Measurements from ENCODE around the gene TCERG1L. TPM values are rescaled to one million over a fixed set of nuclear protein-coding genes. Genes with fewer than 3 reads are reported as not detected.

TCERG1L gene
- polyA plus RNA-seq, 1 of the 3 experiments (the other 2 are of a cell fraction), result not detected

DNA sequence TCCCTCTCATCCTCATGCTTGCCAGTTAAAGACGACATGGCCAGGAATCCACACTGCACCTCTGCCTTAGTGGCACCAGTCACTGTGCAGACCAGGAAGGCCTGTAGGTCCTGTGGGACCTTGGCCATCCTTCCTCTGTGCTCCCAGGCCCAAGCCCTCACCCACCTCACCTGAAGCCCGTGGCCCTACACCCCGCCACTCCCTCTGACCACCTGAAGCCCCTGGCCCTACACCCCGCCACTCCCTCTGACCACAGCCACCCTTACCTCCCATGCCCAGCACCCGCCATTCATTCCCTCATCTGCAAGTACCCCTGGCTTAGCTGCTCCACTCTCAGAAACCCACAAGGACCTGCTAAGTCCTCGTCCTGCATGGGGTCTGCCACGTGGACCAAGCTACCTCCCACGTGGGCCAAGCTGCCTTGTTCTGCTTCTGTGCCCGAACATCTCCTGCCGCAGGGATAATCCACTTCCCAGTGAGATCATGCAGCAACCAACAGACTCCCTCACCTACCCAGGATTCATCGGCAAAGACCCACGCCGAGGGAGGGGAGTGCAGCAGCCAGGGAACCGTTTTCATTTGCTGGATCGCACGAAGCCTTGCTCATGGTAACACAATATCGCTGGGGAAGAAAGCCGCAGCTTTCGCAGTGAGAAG is 151.2 kb downstream of the TCERG1L start:
- no peak overlapping the region for H3K4me2 ChIP-seq
- ChIA-PET CTCF (interaction anchor here (1.4 kb wide), 1 partner anchor 82 kb away, joined by 3 read pairs; no protein-coding TSS in a partner anchor), POLR2A (no interaction called here)
- no peak overlapping the region for H3K9ac ChIP-seq
- H3K4me3 ChIP-seq (ENCODE audit: low read depth in 2 of 2, low read length in 1 of 2), result no peak overlapping the region
- H3K9me3 ChIP-seq, result no peaks in the 10 kb centered on the region
- no peaks in the 10 kb centered on the region for H3K9me2 ChIP-seq
- WGBS (ENCODE audit: low lambda C conversion rate), result 60% methylated on average over 17 of the region's 19 CpGs
- TF ChIP-seq, protein P1, sequence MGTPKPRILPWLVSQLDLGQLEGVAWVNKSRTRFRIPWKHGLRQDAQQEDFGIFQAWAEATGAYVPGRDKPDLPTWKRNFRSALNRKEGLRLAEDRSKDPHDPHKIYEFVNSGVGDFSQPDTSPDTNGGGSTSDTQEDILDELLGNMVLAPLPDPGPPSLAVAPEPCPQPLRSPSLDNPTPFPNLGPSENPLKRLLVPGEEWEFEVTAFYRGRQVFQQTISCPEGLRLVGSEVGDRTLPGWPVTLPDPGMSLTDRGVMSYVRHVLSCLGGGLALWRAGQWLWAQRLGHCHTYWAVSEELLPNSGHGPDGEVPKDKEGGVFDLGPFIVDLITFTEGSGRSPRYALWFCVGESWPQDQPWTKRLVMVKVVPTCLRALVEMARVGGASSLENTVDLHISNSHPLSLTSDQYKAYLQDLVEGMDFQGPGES (IDR thresholded peaks at IDR 0.05; ENCODE audit: low read depth, low read length), result no peak
- TF ChIP-seq USF1 (IDR thresholded peaks at IDR 0.05; ENCODE audit: borderline replicate concordance, low read depth), result no peak
- TF ChIP-seq SIN3A (IDR thresholded peaks at IDR 0.05; ENCODE audit: borderline replicate concordance, low read depth, low read length), result no peak
- no peak for TF ChIP-seq SMC3 (IDR thresholded peaks at IDR 0.05; ENCODE audit: low read depth, low read length)
- no peak for TF ChIP-seq POLR2AphosphoS5 (IDR thresholded peaks at IDR 0.05; ENCODE audit: low read depth, low read length)
- TF ChIP-seq JUND (IDR thresholded peaks at IDR 0.05), result no peak
- no peak for TF ChIP-seq TCF12 (IDR thresholded peaks at IDR 0.05)
- TF ChIP-seq, protein P2, sequence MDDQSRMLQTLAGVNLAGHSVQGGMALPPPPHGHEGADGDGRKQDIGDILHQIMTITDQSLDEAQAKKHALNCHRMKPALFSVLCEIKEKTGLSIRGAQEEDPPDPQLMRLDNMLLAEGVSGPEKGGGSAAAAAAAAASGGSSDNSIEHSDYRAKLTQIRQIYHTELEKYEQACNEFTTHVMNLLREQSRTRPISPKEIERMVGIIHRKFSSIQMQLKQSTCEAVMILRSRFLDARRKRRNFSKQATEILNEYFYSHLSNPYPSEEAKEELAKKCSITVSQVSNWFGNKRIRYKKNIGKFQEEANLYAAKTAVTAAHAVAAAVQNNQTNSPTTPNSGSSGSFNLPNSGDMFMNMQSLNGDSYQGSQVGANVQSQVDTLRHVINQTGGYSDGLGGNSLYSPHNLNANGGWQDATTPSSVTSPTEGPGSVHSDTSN (IDR thresholded peaks at IDR 0.05), result no peak
- TF ChIP-seq ELF1 (IDR thresholded peaks at IDR 0.05), result no peak
- no peak for TF ChIP-seq EP300 (IDR thresholded peaks at IDR 0.05; ENCODE audit: borderline replicate concordance in 1 of 2, low read depth in 1 of 2, low read length in 1 of 2)
- no peak for TF ChIP-seq NRF1 (IDR thresholded peaks at IDR 0.05; ENCODE audit: low read depth, low read length)
- no peak for TF ChIP-seq TAF1 (IDR thresholded peaks at IDR 0.05; ENCODE audit: borderline replicate concordance, low read depth, low read length)
- TF ChIP-seq GABPA (IDR thresholded peaks at IDR 0.05; ENCODE audit: low read depth), result no peak
- TF ChIP-seq RFX5 (IDR thresholded peaks at IDR 0.05; ENCODE audit: low read length), result no peak
- TF ChIP-seq FOXM1 (IDR thresholded peaks at IDR 0.05; ENCODE audit: low read depth), result no peak
- DNase-seq, result no peak
- no peaks in the 10 kb centered on the region for H4K20me1 ChIP-seq (ENCODE audit: insufficient read depth)
- H2AFZ ChIP-seq (ENCODE audit: low read depth), result no peak overlapping the region
- H3K36me3 ChIP-seq (replicated peaks in 1 of 2; ENCODE audit: control insufficient read depth in 1 of 2, insufficient read depth in 2 of 2, low read length in 1 of 2), result no peaks in the 10 kb centered on the region
- no peaks in the 10 kb centered on the region for H3K79me2 ChIP-seq (ENCODE audit: insufficient read depth)
- H3F3A ChIP-seq (replicated peaks; ENCODE audit: insufficient read depth), result no peaks in the 10 kb centered on the region
- H3K27me3 ChIP-seq (ENCODE audit: insufficient read depth), result no peaks in the 10 kb centered on the region
- H3K4me1 ChIP-seq (ENCODE audit: control insufficient read depth in 1 of 2, insufficient read depth in 2 of 2, low read depth in 1 of 2, low read length in 1 of 2), result peaks cover 0 to 6% of the 10 kb centered on the region in 2 experiments; a peak in 1 of 4 replicates
- H3K27ac ChIP-seq (ENCODE audit: low read depth in 2 of 2, low read length in 1 of 2), result no peak overlapping the region

DNA sequence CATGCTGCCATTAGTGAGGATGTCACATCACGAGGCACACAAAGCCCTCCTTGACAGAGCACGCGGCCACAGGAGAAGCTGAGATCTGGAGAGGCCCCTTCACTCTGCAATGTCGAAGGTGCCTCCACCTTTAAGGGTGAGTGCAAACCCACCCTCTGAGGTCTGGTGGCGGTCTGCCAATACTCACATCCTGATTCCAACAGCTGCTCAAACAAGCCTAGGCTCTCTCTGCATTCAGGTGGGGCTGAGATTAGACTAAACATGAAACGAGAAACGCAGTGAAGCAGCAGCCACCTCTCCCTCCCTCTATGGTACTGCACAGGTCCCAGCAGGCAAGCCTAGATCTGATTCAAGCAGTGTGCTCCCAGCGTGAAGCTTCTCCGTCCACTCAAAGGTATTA is 151.8 kb downstream of the TCERG1L start:
- no peaks in the 10 kb centered on the region for H3K9me2 ChIP-seq
- H3K27ac ChIP-seq (ENCODE audit: low read depth in 2 of 2, low read length in 1 of 2), result no peak overlapping the region
- H3K36me3 ChIP-seq (replicated peaks in 1 of 2; ENCODE audit: control insufficient read depth in 1 of 2, insufficient read depth in 2 of 2, low read length in 1 of 2), result no peaks in the 10 kb centered on the region
- ChIA-PET POLR2A (no interaction called here), CTCF (interaction anchor here (1.4 kb wide), 1 partner anchor 82 kb away, joined by 3 read pairs; no protein-coding TSS in a partner anchor)
- H3K9me3 ChIP-seq, result no peaks in the 10 kb centered on the region
- H3K4me2 ChIP-seq, result no peak overlapping the region
- H3K27me3 ChIP-seq (ENCODE audit: insufficient read depth), result no peaks in the 10 kb centered on the region
- no peak overlapping the region for H3K4me3 ChIP-seq (ENCODE audit: low read depth in 2 of 2, low read length in 1 of 2)
- no peaks in the 10 kb centered on the region for H3K79me2 ChIP-seq (ENCODE audit: insufficient read depth)
- 38% methylated on average over 9 of the region's 9 CpGs for WGBS (ENCODE audit: low lambda C conversion rate)
- H3F3A ChIP-seq (replicated peaks; ENCODE audit: insufficient read depth), result no peaks in the 10 kb centered on the region
- H3K4me1 ChIP-seq (ENCODE audit: control insufficient read depth in 1 of 2, insufficient read depth in 2 of 2, low read depth in 1 of 2, low read length in 1 of 2), result peaks cover 0 to 6% of the 10 kb centered on the region in 2 experiments; a peak in 1 of 4 replicates
- H4K20me1 ChIP-seq (ENCODE audit: insufficient read depth), result no peaks in the 10 kb centered on the region
- no peak overlapping the region for H3K9ac ChIP-seq
- no peak for DNase-seq
- no peak overlapping the region for H2AFZ ChIP-seq (ENCODE audit: low read depth)
- no peak for TF ChIP-seq SMC3 (IDR thresholded peaks at IDR 0.05; ENCODE audit: low read depth, low read length)
- no peak for TF ChIP-seq EZH2phosphoT487 (IDR thresholded peaks at IDR 0.05; ENCODE audit: borderline replicate concordance, low read depth)
- TF ChIP-seq GATA2 (CRISPR knock-in tag; IDR thresholded peaks at IDR 0.05), result no peak
- TF ChIP-seq, protein P3, sequence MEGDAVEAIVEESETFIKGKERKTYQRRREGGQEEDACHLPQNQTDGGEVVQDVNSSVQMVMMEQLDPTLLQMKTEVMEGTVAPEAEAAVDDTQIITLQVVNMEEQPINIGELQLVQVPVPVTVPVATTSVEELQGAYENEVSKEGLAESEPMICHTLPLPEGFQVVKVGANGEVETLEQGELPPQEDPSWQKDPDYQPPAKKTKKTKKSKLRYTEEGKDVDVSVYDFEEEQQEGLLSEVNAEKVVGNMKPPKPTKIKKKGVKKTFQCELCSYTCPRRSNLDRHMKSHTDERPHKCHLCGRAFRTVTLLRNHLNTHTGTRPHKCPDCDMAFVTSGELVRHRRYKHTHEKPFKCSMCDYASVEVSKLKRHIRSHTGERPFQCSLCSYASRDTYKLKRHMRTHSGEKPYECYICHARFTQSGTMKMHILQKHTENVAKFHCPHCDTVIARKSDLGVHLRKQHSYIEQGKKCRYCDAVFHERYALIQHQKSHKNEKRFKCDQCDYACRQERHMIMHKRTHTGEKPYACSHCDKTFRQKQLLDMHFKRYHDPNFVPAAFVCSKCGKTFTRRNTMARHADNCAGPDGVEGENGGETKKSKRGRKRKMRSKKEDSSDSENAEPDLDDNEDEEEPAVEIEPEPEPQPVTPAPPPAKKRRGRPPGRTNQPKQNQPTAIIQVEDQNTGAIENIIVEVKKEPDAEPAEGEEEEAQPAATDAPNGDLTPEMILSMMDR (IDR thresholded peaks at IDR 0.05), result no peak
- TF ChIP-seq REST (IDR thresholded peaks at IDR 0.05; ENCODE audit: low read depth, low read length), result no peak
- TF ChIP-seq EP300 (IDR thresholded peaks at IDR 0.05; ENCODE audit: borderline replicate concordance in 1 of 2, low read depth in 1 of 2, low read length in 1 of 2), result no peak
